ENCODE data around the gene TRIP12.

DNA sequence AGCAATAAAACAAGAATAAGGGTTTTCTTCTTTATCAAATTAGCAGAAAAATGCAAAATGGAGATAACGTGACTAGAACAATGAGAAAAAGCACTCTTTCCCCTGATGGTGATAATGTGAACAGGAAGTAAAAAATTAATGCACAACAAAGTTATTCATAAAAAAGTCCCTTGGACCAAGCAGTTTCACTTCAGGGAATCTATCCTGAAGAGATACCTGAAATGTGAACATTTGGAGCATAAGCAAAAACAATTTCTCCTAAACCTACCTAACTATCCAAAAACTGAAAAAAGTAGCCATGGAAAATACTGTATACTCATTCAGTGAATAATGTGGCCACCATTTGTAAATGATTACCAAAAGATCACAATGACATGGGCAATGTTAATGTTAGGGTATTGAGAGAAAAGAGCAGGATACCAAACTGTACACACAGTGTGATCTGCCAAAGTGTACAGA is 48.7 kb downstream of the TRIP12 start:
- TF ChIP-seq, protein P1, sequence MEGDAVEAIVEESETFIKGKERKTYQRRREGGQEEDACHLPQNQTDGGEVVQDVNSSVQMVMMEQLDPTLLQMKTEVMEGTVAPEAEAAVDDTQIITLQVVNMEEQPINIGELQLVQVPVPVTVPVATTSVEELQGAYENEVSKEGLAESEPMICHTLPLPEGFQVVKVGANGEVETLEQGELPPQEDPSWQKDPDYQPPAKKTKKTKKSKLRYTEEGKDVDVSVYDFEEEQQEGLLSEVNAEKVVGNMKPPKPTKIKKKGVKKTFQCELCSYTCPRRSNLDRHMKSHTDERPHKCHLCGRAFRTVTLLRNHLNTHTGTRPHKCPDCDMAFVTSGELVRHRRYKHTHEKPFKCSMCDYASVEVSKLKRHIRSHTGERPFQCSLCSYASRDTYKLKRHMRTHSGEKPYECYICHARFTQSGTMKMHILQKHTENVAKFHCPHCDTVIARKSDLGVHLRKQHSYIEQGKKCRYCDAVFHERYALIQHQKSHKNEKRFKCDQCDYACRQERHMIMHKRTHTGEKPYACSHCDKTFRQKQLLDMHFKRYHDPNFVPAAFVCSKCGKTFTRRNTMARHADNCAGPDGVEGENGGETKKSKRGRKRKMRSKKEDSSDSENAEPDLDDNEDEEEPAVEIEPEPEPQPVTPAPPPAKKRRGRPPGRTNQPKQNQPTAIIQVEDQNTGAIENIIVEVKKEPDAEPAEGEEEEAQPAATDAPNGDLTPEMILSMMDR (IDR thresholded peaks at IDR 0.05): no peak
- TF ChIP-seq POLR2A (IDR thresholded peaks at IDR 0.05): no peak
